Measurements from ENCODE around the gene DCLK1. TPM values are rescaled to one million over a fixed set of nuclear protein-coding genes. Genes with fewer than 3 reads are reported as not detected.

Gene DCLK1
- total RNA-seq, 1 donor from 2014 or later, result 9.1 TPM

DNA sequence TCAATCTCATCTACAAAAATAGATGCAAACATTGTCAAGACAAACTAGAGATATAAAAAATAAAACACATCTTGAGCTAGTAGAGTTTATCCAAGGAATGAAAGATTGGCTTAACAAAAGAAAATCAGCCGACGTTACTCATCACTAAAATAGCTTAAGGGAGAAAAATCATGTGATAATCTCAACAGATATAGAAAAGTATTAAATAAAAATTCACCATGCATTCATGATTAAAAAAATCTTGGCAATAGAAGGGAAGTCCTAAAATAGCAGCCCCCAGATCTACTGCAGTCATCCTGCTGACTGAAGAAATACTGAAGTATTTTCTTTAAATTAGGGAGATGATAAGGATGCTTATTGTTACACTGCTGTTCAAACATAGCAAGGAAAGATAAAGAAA, 12.6 kb upstream of the DCLK1 start:
- TF ChIP-seq, protein P1, sequence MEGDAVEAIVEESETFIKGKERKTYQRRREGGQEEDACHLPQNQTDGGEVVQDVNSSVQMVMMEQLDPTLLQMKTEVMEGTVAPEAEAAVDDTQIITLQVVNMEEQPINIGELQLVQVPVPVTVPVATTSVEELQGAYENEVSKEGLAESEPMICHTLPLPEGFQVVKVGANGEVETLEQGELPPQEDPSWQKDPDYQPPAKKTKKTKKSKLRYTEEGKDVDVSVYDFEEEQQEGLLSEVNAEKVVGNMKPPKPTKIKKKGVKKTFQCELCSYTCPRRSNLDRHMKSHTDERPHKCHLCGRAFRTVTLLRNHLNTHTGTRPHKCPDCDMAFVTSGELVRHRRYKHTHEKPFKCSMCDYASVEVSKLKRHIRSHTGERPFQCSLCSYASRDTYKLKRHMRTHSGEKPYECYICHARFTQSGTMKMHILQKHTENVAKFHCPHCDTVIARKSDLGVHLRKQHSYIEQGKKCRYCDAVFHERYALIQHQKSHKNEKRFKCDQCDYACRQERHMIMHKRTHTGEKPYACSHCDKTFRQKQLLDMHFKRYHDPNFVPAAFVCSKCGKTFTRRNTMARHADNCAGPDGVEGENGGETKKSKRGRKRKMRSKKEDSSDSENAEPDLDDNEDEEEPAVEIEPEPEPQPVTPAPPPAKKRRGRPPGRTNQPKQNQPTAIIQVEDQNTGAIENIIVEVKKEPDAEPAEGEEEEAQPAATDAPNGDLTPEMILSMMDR (IDR thresholded peaks at IDR 0.05), result no peak
- Mint-ChIP-seq H3K9me3 (ENCODE audit: unreplicated experiment) (peaks cover 8% of the 10 kb centered on the region), H3K27ac (ENCODE audit: unreplicated experiment) (no peak overlapping the region), H3K36me3 (ENCODE audit: unreplicated experiment) (peaks cover 3% of the 10 kb centered on the region), H3K27me3 (ENCODE audit: unreplicated experiment) (peaks cover 46% of the 10 kb centered on the region), H3K4me1 (ENCODE audit: unreplicated experiment) (no peaks in the 10 kb centered on the region), H3K4me3 (ENCODE audit: unreplicated experiment) (no peak overlapping the region)
- DNase-seq (ENCODE audit: extremely low spot score, unreplicated experiment), result no peak

DNA sequence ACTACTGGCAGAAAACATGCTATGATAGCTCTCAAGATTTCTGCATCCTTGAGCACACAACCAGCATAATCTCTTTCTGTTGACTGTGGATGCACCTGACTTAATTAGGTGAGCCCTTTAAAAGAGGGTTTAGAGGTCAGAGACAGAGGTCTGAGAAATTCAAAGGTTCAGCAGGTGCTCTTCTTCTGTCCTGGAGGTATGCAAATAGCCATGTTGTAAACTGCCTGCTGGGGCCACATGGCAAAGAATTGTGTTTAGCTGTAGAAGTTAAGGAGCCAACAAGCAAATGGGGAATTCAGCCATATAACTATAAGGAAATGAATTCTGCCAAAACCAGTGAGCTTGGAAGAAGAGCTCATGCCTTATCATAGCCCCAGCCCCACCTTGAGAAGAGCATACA, 11.6 kb upstream of the DCLK1 start:
- Mint-ChIP-seq H3K27me3 (ENCODE audit: unreplicated experiment) (peaks cover 52% of the 10 kb centered on the region), H3K27ac (ENCODE audit: unreplicated experiment) (no peak overlapping the region), H3K4me3 (ENCODE audit: unreplicated experiment) (no peak overlapping the region), H3K9me3 (ENCODE audit: unreplicated experiment) (peaks cover 8% of the 10 kb centered on the region), H3K4me1 (ENCODE audit: unreplicated experiment) (no peaks in the 10 kb centered on the region), H3K36me3 (ENCODE audit: unreplicated experiment) (peaks cover 3% of the 10 kb centered on the region)
- no peak for DNase-seq (ENCODE audit: extremely low spot score, unreplicated experiment)
- TF ChIP-seq, protein P1 (IDR thresholded peaks at IDR 0.05), result no peak

DNA sequence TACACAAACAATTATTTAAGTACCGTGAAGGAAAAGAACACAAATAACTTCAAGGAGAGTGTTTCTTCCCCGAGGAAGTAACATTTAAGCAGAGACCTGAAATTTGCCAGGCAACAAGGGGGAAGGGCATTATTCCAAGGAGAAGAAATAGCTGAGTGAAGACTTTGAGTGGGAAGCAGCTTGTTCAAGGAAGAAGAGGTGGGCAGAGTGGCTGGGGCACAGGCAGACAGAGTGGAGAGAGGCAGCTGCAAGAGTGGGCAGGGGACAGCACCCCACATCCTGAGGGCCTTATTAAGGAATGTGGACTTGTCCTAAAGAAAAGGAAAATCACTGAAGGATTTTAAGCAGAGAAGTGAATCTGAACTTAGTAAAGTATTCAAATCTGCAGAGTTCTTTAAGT, 4.7 kb upstream of the DCLK1 start:
- Mint-ChIP-seq H3K9me3 (ENCODE audit: unreplicated experiment) (peaks cover 8% of the 10 kb centered on the region), H3K36me3 (ENCODE audit: unreplicated experiment) (peaks cover 3% of the 10 kb centered on the region), H3K27ac (ENCODE audit: unreplicated experiment) (no peak overlapping the region), H3K27me3 (ENCODE audit: unreplicated experiment) (peaks cover 74% of the 10 kb centered on the region), H3K4me1 (ENCODE audit: unreplicated experiment) (peaks cover 6% of the 10 kb centered on the region), H3K4me3 (ENCODE audit: unreplicated experiment) (no peak overlapping the region)
- DNase-seq (ENCODE audit: extremely low spot score, unreplicated experiment), result no peak
- TF ChIP-seq, protein P1 (IDR thresholded peaks at IDR 0.05), result no peak

DNA sequence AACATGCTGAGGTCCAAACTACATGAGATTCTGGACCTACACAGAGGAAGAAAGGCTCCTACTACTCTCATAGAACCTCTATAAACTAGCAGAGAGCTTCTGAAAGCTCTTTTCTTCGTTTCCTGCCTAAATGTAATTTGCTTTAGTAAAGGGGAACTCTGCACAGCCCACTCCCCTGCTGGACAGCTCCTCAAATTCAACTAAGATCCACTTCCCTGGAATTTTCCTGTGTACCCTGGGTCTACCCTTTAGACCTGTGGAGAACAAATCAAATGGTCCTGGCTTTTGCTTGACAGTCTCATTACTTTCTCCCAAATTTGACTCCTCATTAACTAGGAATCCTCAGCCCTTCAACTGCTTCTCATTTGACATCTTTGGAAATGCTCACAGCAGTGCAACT, 3.5 kb upstream of the DCLK1 start:
- Mint-ChIP-seq H3K4me3 (ENCODE audit: unreplicated experiment) (no peak overlapping the region), H3K27me3 (ENCODE audit: unreplicated experiment) (peaks cover 71% of the 10 kb centered on the region), H3K27ac (ENCODE audit: unreplicated experiment) (no peak overlapping the region), H3K9me3 (ENCODE audit: unreplicated experiment) (no peaks in the 10 kb centered on the region), H3K36me3 (ENCODE audit: unreplicated experiment) (no peaks in the 10 kb centered on the region), H3K4me1 (ENCODE audit: unreplicated experiment) (peaks cover 13% of the 10 kb centered on the region)
- no peak for DNase-seq (ENCODE audit: extremely low spot score, unreplicated experiment)
- TF ChIP-seq, protein P1 (IDR thresholded peaks at IDR 0.05), result no peak

DNA sequence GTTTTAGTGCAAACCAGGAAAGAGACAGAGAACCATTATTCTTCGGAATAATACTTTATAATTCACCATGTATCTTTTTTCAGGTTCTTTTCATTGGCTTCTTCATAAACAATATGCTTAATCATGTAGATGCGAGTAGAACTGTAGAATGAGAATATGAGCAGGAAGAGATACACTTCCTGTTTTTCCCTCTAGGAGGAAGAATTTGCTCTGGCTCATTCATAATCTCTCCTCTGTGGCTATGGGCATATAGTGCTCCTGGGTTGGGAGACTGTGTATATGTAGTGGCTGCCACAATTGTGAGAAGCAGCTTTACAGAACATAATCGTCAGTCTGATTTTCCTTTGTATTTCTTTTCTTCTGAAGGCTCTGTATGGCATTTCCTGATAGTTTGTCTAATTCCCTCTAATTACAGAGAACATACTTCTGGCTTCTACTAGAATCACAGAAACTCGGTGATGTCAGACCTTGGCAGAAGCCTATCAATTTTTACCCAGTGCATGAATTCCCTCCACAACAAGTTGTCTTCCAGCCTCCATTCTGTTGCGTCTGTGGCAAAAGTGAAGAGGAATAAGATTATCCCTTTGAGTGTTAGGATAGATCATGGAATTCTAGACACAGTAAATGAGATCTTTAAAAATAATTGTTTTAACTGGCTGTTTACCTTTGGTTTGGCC, 2.9 kb upstream of the DCLK1 start:
- H3K4me3 Mint-ChIP-seq (ENCODE audit: unreplicated experiment), result no peak overlapping the region
- H3K4me1 Mint-ChIP-seq (ENCODE audit: unreplicated experiment), result peaks cover 13% of the 10 kb centered on the region
- H3K27me3 Mint-ChIP-seq (ENCODE audit: unreplicated experiment), result peaks cover 71% of the 10 kb centered on the region
- TF ChIP-seq, protein P1 (IDR thresholded peaks at IDR 0.05), result no peak
- no peaks in the 10 kb centered on the region for H3K9me3 Mint-ChIP-seq (ENCODE audit: unreplicated experiment)
- no peak overlapping the region for H3K27ac Mint-ChIP-seq (ENCODE audit: unreplicated experiment)
- no peak for DNase-seq (ENCODE audit: extremely low spot score, unreplicated experiment)
- H3K36me3 Mint-ChIP-seq (ENCODE audit: unreplicated experiment), result no peaks in the 10 kb centered on the region
